Stimulated activated naive CD8-positive, alpha-beta T cell treated with anti-CD3 and anti-CD28 coated beads, Interleukin-15, amount 100 ng/mL, for 72 hours (primary cell): ENCODE measurements around the gene NACA2.
"Not testable (repeated sequence)": the region's sequence is repeated elsewhere in the genome, so short reads cannot be mapped to it uniquely, and the experiment has no call there.

Experiments
- ATAC-seq: fragments of 150-1000 bp; cut with Tn5 transposase; 2 replicates; pipeline ENCODE4 v1.10.0; 2021; ENCODE audit warnings: mild to moderate bottlenecking, moderate library complexity
- DNase-seq, 2 donors: peaks; one replicate each; pipeline ENCODE4 v3.0.0; 2021 to 2022
- H3K27ac Mint-ChIP-seq, 2 donors: one replicate each; pipeline ENCODE4 v1.8.0; 2022; ENCODE audit warnings: mild to moderate bottlenecking in 2 of 2, mixed read lengths in 2 of 2, moderate library complexity in 2 of 2
- H3K27me3 Mint-ChIP-seq: one replicate; pipeline ENCODE4 v1.8.0; 2022; ENCODE audit warnings: mixed read lengths
- H3K4me1 Mint-ChIP-seq: one replicate; pipeline ENCODE4 v1.8.0; 2022; ENCODE audit warnings: mild to moderate bottlenecking, mixed read lengths
- H3K4me3 Mint-ChIP-seq, 2 donors: one replicate each; pipeline ENCODE4 v1.8.0; 2022; ENCODE audit warnings: mild to moderate bottlenecking in 2 of 2, mixed read lengths in 2 of 2, moderate library complexity in 1 of 2
- H3K9me3 Mint-ChIP-seq, 2 donors: one replicate each; pipeline ENCODE4 v1.8.0; 2022; ENCODE audit warnings: mixed read lengths in 2 of 2

Gene NACA2

GRCh38 chr17:61574542-61575351 lies 16.3 kb downstream of the NACA2 start:
- peak; percentile 49 for ATAC-seq
- H3K27me3 Mint-ChIP-seq = peaks cover 43% of the 10 kb centered on the region
- DNase-seq = no peak
- no peaks in the 10 kb centered on the region for H3K4me1 Mint-ChIP-seq
- H3K27ac Mint-ChIP-seq = no peak overlapping the region
- H3K9me3 Mint-ChIP-seq = peaks cover 0 to 8% of the 10 kb centered on the region in 2 donors
- no peak overlapping the region for H3K4me3 Mint-ChIP-seq

- ATAC-seq, DNase-seq, H3K9me3 Mint-ChIP-seq, H3K4me3 Mint-ChIP-seq, H3K4me1 Mint-ChIP-seq, H3K27ac Mint-ChIP-seq: not testable (repeated sequence)
- H3K27me3 Mint-ChIP-seq = peaks cover 33% of the 10 kb centered on the region
Measured at GRCh38 chr17:61572547-61572946, 18.5 kb downstream of the NACA2 start.

DNA sequence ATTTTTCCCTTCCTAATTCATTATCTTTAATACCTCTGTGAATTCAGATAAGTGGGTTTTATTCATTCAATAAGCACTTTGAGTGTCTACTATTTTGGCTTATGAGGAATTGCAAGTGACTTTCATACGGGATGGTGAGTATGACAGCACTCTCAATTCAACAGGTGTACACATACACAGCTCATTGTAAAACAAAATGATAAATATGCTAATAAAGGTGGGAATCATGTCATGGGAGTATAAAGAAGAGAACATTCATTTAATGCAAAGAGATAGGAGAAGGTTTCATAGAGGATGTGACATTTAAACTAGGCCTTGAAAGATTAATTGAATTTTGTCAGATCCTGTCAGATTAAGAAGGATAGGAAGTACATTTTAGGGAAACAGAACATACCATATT lies 19.4 kb downstream of the NACA2 start:
- Mint-ChIP-seq H3K4me3 (no peak overlapping the region), H3K27me3 (peaks cover 33% of the 10 kb centered on the region), H3K9me3 (peaks cover 0 to 8% of the 10 kb centered on the region in 2 donors), H3K27ac (no peak overlapping the region), H3K4me1 (no peaks in the 10 kb centered on the region)
- DNase-seq = no peak
- no peak for ATAC-seq

DNA sequence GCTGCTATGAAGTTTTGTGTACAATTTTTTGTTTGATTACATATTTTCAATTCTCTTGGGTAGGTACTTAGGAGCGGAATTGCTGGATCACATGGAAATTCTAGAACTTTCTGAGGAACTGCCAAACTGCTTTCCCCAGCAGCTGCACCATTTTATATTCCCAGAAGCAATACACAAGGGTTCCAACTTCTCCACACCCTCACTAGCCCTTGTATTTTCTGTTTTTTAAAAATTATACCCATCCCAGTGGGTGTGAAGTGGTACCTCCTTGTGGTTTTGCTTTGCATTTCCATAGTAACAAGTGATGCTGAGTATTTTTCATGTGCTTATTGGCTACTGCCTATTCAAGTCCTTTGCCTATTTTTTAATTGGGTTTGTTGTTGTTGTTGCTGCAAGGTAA lies 20.9 kb downstream of the NACA2 start:
- no peak for DNase-seq
- H3K9me3 Mint-ChIP-seq = peaks cover 0 to 8% of the 10 kb centered on the region in 2 donors
- ATAC-seq = no peak
- peaks cover 23% of the 10 kb centered on the region for H3K27me3 Mint-ChIP-seq
- no peaks in the 10 kb centered on the region for H3K4me1 Mint-ChIP-seq
- no peak overlapping the region for H3K27ac Mint-ChIP-seq
- no peak overlapping the region for H3K4me3 Mint-ChIP-seq

- H3K27ac Mint-ChIP-seq, H3K4me1 Mint-ChIP-seq, H3K4me3 Mint-ChIP-seq, DNase-seq, ATAC-seq, H3K9me3 Mint-ChIP-seq: not testable (repeated sequence)
- H3K27me3 Mint-ChIP-seq = peaks cover 24% of the 10 kb centered on the region
Measured at GRCh38 chr17:61569525-61569924, 21.5 kb downstream of the NACA2 start.

DNA sequence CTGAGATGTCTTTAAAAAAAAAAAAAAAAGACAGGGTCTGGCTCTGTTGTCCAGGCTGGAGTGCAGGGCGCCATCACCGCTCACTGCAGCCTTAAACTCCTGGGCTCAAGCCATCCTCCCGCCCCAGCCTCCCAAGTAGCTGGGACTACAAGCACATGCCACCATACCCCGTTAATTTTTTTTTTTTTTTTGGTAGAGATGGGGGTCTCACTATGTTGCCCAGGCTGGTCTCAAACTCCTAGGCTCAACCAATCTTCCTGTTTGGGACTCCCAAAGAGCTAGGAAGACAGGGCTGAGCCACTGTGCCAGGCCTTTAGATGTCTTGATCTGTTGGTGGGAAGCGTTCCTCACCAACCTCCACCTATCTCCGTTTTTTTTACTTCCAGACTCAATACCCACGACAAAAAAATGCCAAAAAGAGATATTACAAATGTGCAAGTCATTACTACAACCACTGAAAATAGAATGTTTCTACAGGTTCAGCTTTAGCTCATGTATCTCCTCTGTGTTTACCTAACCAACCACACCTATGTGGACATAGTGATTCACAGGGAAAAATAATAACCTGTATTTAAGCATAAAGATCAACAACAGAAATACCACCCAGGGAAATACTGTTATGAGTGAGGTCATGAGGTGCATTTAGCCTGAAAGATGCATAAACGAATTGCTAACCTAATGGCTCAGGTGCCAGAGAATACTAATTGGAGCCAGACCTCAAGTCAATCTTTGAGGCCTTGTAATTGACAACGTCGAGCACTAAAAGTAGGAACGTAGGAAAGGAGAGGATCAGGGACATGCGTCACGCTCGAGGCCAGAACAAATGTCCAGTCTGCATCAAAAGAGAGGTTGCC lies 22.6 kb downstream of the NACA2 start:
- DNase-seq (no peak), ATAC-seq (no peak)
- H3K9me3 Mint-ChIP-seq = peaks cover 0 to 8% of the 10 kb centered on the region in 2 donors
- H3K4me3 Mint-ChIP-seq = no peak overlapping the region
- no peak overlapping the region for H3K27ac Mint-ChIP-seq
- H3K27me3 Mint-ChIP-seq = peaks cover 27% of the 10 kb centered on the region
- H3K4me1 Mint-ChIP-seq = no peaks in the 10 kb centered on the region

DNA sequence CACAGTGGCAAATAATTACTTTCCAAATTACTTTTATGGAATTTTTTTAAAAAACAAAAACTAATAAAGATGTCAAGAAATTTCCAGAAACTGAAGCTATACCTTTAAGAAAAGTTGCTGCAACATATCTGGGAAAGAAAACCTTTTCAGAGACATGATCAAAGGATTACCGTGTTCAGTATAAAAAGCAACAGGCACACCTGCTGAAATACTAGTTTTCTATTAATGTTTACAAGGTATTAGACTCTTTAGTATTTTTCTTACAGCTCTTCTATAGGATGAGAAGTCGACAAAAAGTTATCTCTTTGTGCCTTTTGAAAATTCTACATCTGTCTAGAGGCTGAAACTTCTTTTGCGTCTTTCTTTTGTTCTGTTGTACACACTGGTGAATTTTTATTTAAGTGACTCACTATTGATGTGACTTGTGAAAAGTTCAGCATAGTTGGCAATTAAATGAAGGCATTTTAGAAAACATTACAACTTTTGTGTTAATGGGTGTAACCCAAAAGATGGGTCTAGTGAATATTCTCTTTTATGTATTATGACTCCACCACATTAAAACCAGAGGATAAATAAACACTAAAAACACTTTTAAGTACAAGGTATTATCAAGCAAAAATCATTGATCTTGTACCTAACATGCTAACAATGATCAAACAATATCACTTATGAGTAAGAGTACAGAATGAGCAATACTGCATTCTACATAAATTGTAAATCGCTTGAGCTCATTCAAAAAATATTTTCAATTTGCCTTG lies 23.8 kb downstream of the NACA2 start:
- Mint-ChIP-seq H3K9me3 (peaks cover 0 to 8% of the 10 kb centered on the region in 2 donors), H3K4me1 (no peaks in the 10 kb centered on the region), H3K27me3 (peaks cover 27% of the 10 kb centered on the region), H3K27ac (no peak overlapping the region), H3K4me3 (no peak overlapping the region)
- DNase-seq (no peak), ATAC-seq (no peak)

DNA sequence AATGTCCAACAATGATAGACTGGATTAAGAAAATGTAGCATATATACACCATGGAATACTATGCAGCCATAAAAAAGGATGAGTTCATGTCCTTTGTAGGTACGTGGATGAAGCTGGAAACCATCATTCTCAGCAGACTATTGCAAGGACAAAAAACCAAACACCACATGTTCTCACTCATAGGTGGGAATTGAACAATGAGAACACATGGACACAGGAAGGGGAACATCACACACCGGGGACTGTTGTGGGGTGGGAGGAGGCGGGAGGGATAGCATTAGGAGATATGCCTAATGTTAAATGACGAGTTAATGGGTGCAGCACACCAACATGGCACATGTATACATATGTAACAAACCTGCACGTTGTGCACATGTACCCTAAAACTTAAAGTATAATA lies 24.6 kb downstream of the NACA2 start:
- not testable (repeated sequence) for H3K4me1 Mint-ChIP-seq, H3K9me3 Mint-ChIP-seq, ATAC-seq, H3K27ac Mint-ChIP-seq, DNase-seq, H3K4me3 Mint-ChIP-seq
- peaks cover 22% of the 10 kb centered on the region for H3K27me3 Mint-ChIP-seq

DNA sequence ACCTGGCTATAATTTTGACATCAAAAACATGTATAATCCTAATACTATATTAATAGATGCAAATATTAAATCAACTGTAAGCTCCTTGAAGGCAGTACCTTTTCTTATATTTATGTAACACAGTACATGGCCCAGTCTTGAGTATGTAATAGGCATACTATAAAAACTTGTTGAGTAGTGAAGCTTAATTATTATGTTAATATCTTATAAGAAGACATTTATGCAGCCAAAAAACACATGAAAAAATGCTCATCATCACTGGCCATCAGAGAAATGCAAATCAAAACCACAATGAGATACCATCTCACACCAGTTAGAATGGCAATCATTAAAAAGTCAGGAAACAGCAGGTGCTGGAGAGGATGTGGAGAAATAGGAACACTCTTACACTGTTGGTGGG lies 25.2 kb downstream of the NACA2 start:
- H3K27ac Mint-ChIP-seq, DNase-seq, H3K4me3 Mint-ChIP-seq, H3K9me3 Mint-ChIP-seq, H3K4me1 Mint-ChIP-seq, ATAC-seq: not testable (repeated sequence)
- H3K27me3 Mint-ChIP-seq = peaks cover 18% of the 10 kb centered on the region

DNA sequence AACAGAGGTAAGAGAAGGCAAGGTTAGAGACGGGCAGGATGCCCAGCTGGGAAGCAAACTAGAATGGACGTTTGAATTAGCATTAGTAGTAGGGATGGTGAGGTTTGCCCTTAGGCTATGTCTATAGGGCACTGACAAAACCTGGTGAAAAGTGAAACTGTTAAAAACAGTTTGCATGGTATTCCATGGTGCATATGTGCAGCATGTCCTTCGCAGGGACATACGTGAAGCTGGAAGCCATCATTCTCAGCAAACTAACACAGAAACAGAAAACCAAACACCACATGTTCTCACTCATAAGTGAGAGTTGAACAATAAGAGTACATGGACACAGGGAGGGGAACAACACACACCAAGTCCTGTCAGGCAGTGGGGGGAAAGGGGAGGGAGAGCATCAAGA lies 25.8 kb downstream of the NACA2 start:
- H3K27ac Mint-ChIP-seq = no peak overlapping the region
- ATAC-seq (no peak), DNase-seq (no peak)
- no peaks in the 10 kb centered on the region for H3K4me1 Mint-ChIP-seq
- H3K4me3 Mint-ChIP-seq = no peak overlapping the region
- H3K27me3 Mint-ChIP-seq = peaks cover 13% of the 10 kb centered on the region
- no peaks in the 10 kb centered on the region for H3K9me3 Mint-ChIP-seq

DNA sequence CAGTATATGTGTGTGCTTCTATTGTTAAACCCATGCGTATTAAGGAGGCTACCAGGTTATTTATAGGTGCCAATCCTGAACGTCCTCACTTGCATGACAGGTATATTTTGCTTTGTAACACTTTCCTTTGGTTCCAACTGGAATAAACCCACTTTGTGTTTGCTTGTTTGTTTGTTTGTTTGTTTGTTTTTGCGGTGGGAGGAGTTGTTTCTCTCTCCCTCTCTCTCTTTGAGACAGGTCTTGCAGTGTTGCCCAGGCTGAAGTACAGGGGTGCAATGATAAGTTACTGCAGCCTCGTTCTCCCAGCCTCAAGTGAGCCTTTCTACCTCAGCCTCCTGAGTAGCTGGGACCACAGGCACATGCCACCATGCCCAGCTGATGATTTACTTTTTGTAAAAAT lies 28.7 kb downstream of the NACA2 start:
- H3K27me3 Mint-ChIP-seq = peaks cover 18% of the 10 kb centered on the region
- no peak overlapping the region for H3K27ac Mint-ChIP-seq
- DNase-seq = no peak
- no peak overlapping the region for H3K4me3 Mint-ChIP-seq
- H3K4me1 Mint-ChIP-seq = no peaks in the 10 kb centered on the region
- no peak for ATAC-seq
- H3K9me3 Mint-ChIP-seq = no peaks in the 10 kb centered on the region

DNA sequence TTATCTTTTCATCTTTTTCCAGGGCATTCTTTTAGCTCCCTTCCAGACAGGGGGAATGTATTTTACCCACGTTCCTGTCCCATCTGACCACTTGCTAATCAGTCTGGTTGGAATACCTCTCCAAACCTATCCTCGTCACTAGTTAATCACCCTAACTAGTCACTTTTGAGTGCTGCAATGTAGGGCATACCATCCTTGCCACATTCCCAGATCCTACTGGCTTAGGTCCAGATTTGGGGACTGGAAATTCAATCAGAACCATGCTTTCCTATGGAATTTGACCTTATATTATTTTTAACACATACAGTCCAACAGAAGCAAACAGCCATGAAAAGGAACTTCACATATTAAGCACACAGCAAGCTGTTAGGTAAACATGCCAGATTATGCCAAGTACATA lies 29.7 kb downstream of the NACA2 start:
- ATAC-seq = no peak
- DNase-seq = no peak
- no peaks in the 10 kb centered on the region for H3K9me3 Mint-ChIP-seq
- no peak overlapping the region for H3K4me3 Mint-ChIP-seq
- no peaks in the 10 kb centered on the region for H3K4me1 Mint-ChIP-seq
- no peak overlapping the region for H3K27ac Mint-ChIP-seq
- peaks cover 18% of the 10 kb centered on the region for H3K27me3 Mint-ChIP-seq

- no peaks in the 10 kb centered on the region for H3K9me3 Mint-ChIP-seq
- no peak for DNase-seq
- no peak overlapping the region for H3K4me3 Mint-ChIP-seq
- ATAC-seq = no peak
- H3K27ac Mint-ChIP-seq = no peak overlapping the region
- H3K4me1 Mint-ChIP-seq = no peaks in the 10 kb centered on the region
- H3K27me3 Mint-ChIP-seq = peaks cover 21% of the 10 kb centered on the region
Measured at GRCh38 chr17:61560071-61560470, 30.9 kb downstream of the NACA2 start.

GRCh38 chr17:61556224-61557188 lies 34.5 kb downstream of the NACA2 start:
- no peak overlapping the region for H3K4me3 Mint-ChIP-seq
- H3K27me3 Mint-ChIP-seq = peaks cover 41% of the 10 kb centered on the region
- H3K9me3 Mint-ChIP-seq = no peaks in the 10 kb centered on the region

GRCh38 chr17:61555127-61555566 lies 35.9 kb downstream of the NACA2 start:
- H3K27me3 Mint-ChIP-seq = peaks cover 51% of the 10 kb centered on the region
- H3K4me3 Mint-ChIP-seq = no peak overlapping the region
- DNase-seq = no peak
- H3K27ac Mint-ChIP-seq = no peak overlapping the region
- ATAC-seq = no peak
- no peaks in the 10 kb centered on the region for H3K4me1 Mint-ChIP-seq
- H3K9me3 Mint-ChIP-seq = no peaks in the 10 kb centered on the region

More at GRCh38 chr17:61556224-61557188, 34.5 kb downstream of the NACA2 start:
- no peaks in the 10 kb centered on the region for H3K4me1 Mint-ChIP-seq
- DNase-seq (no peak), ATAC-seq (no peak)
- no peak overlapping the region for H3K27ac Mint-ChIP-seq
